ENCODE results near the gene UNC50. TPM values are rescaled to one million over a fixed set of nuclear protein-coding genes. Genes with fewer than 3 reads are reported as not detected.

UNC50 gene, protein sequence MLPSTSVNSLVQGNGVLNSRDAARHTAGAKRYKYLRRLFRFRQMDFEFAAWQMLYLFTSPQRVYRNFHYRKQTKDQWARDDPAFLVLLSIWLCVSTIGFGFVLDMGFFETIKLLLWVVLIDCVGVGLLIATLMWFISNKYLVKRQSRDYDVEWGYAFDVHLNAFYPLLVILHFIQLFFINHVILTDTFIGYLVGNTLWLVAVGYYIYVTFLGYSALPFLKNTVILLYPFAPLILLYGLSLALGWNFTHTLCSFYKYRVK
- total RNA-seq (17.8 TPM), polyA plus RNA-seq (10 to 100 TPM; 44.9 to 58.6 (median 48.4) TPM)

DNA sequence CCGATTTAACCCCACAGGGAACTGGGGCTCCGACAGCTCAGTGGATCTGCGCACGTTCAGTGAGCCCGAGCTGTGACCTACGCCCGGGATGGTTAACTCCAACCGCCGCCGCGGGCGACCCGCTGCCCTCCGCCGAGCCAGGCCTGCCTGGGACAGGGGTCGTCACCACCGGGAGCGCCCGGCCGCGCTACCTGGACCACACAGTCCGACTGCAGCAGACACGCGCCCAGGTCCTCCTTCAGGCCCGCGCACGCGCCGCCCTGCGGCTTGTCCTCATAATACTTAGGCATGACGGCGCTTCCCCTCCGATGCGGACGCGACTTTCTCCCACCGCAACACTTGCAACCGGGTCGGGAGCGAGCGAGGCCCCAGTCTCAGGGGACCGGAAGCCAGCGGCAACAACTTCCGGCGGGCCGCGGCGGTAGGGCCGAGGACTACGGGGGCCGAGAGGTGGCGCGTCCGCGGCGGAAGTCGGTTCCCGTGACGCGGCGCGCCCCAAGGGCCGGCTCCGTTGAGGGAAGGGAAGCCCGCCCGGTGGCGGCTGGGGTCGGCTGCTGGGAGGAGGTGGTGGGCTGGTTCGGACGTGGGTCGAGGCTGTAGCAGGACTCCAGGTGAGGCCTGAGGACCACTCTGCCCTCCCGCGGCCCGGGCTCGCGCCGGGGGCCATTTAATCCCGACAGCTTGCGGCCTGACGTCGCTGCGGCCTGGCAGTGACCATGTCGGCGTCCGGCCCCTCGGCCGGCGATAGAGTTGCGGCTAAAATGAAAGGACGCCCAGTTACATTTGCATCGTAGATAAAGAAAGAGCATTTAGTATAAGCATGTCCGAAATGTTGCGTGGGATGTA lies at the start of gene UNC50, which contains the start of gene COA5:
Gene UNC50 (plus strand): TSS at position 474 of the 846 bp plus-strand sequence. CDS start 1,171 bp downstream, outside the sequence.
Gene COA5 (minus strand): TSS at position 397 of the 846 bp plus-strand sequence. CDS start 107 bp downstream, at position 290.
- peak within 1 kb of the TSS; percentile 91 to 96 (median 94) for H3K4me3 Mint-ChIP-seq
- peaks cover 51% of the 10 kb centered on the region for H3K4me1 ChIP-seq (ENCODE audit: control insufficient read depth, insufficient read depth, low read length, poor library complexity, severe bottlenecking)
- peak; percentile 90 for ATAC-seq (ENCODE audit: low read depth in 2 of 2)

DNA sequence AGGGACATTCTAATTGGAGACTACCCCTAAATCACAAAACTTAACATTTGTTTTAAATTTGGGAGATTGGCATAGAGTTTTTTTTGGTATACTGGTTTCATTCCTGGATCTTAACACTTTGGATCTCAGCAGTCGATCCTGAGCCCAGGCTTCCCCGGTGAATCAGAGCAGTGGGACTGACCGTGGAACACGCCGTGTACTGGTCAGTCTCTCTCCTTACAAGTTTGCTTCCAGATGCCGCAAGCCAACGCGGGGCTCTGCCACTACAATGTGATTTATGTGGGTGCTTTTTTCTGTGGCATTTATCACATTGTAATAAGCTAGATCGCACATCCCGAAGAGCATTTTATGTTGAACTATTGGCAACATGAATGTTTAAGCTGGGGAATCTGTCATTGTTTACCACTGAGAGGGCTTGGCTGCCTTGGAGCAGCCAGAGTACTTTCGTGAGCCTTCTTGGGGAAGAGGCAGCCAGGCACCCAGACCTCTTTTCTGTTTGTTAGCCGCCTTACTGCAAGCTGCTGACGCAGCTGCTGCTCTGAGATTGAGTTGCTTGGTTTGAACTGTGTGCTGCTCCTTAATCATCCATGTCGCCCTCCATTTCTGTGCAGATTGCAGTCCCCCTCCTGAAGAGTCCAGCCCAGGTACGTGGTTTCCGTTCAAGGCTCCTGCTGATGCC lies 49.4 kb upstream of the UNC50 start:
- no peak overlapping the region for H3K4me3 Mint-ChIP-seq
- no peak for ATAC-seq (ENCODE audit: low read depth in 2 of 2)

More for the DNA sequence above, at the start of gene UNC50, which contains the start of gene COA5:
- Mint-ChIP-seq H3K4me1 (peaks cover 32 to 76% (median 57%) of the 10 kb centered on the region in 4 donors), H3K27me3 (no peaks in the 10 kb centered on the region), H3K9me3 (no peaks in the 10 kb centered on the region), H3K36me3 (peaks cover 22% of the 10 kb centered on the region), H3K27ac (peak within 1 kb of the TSS; percentile 92 to 98 (median 97))
- Histone ChIP-seq H3K36me3 (ENCODE audit: control insufficient read depth, insufficient read depth, low read length) (peaks cover 13% of the 10 kb centered on the region), H3K27ac (ENCODE audit: insufficient read depth, low read length, poor library complexity, severe bottlenecking) (peak within 1 kb of the TSS; percentile 89), H3K9me3 (ENCODE audit: control insufficient read depth in 2 of 2, low read length in 2 of 2) (no peaks in the 10 kb centered on the region), H3K27me3 (ENCODE audit: control insufficient read depth, insufficient read depth, low read length) (no peaks in the 10 kb centered on the region), H3K4me3 (ENCODE audit: low read depth, low read length) (peak within 1 kb of the TSS; percentile 92)
- DNase-seq, result peak; percentile 85 to 96 (median 88)

DNA sequence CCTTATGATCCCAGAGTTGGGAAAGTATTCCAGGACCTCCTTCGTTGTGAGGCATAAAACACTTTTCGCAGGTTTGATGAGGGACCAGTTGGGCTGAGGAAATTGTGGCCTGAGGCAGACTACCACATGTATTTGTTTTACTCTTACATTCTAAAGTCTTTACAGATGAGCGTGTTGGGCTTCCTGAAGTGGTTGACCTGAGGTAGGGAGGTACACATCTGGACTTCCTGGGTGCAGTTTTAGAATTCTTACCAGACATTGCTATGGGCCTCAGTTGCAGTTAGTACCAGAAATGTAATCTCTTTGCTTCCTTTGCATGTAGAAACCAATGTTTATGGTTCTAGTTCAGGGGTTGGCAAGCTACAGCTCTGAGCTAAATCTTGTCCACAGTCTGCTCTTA lies 48.8 kb upstream of the UNC50 start:
- Histone ChIP-seq H3K4me3 (ENCODE audit: low read depth, low read length) (no peak overlapping the region), H3K9me3 (ENCODE audit: control insufficient read depth in 2 of 2, low read length in 2 of 2) (no peaks in the 10 kb centered on the region), H3K36me3 (ENCODE audit: control insufficient read depth, insufficient read depth, low read length) (peaks cover 96% of the 10 kb centered on the region), H3K4me1 (ENCODE audit: control insufficient read depth, insufficient read depth, low read length, poor library complexity, severe bottlenecking) (no peaks in the 10 kb centered on the region), H3K27ac (ENCODE audit: insufficient read depth, low read length, poor library complexity, severe bottlenecking) (no peak overlapping the region), H3K27me3 (ENCODE audit: control insufficient read depth, insufficient read depth, low read length) (no peaks in the 10 kb centered on the region)
- no peaks in the 10 kb centered on the region for H3K27me3 Mint-ChIP-seq
- H3K4me1 Mint-ChIP-seq, result peaks cover 5 to 26% (median 10%) of the 10 kb centered on the region in 4 donors
- no peaks in the 10 kb centered on the region for H3K9me3 Mint-ChIP-seq
- H3K4me3 Mint-ChIP-seq, result no peak overlapping the region
- DNase-seq (no peak), ATAC-seq (ENCODE audit: low read depth in 2 of 2) (no peak)
- H3K27ac Mint-ChIP-seq, result peak overlapping the region; percentile 30 to 97 (median 76)
- H3K36me3 Mint-ChIP-seq, result peaks cover 50% of the 10 kb centered on the region

More for the DNA sequence above, 49.4 kb upstream of the UNC50 start:
- Histone ChIP-seq H3K9me3 (ENCODE audit: control insufficient read depth in 2 of 2, low read length in 2 of 2) (no peaks in the 10 kb centered on the region), H3K27me3 (ENCODE audit: control insufficient read depth, insufficient read depth, low read length) (no peaks in the 10 kb centered on the region), H3K4me1 (ENCODE audit: control insufficient read depth, insufficient read depth, low read length, poor library complexity, severe bottlenecking) (no peaks in the 10 kb centered on the region), H3K4me3 (ENCODE audit: low read depth, low read length) (no peak overlapping the region), H3K36me3 (ENCODE audit: control insufficient read depth, insufficient read depth, low read length) (peaks cover 96% of the 10 kb centered on the region), H3K27ac (ENCODE audit: insufficient read depth, low read length, poor library complexity, severe bottlenecking) (no peak overlapping the region)
- H3K27me3 Mint-ChIP-seq, result no peaks in the 10 kb centered on the region
- no peaks in the 10 kb centered on the region for H3K9me3 Mint-ChIP-seq
- peaks cover 5 to 26% (median 10%) of the 10 kb centered on the region in 4 donors for H3K4me1 Mint-ChIP-seq
- no peak for DNase-seq
- H3K27ac Mint-ChIP-seq, result peak overlapping the region; percentile 73 to 97 (median 76)
- peaks cover 51% of the 10 kb centered on the region for H3K36me3 Mint-ChIP-seq

DNA sequence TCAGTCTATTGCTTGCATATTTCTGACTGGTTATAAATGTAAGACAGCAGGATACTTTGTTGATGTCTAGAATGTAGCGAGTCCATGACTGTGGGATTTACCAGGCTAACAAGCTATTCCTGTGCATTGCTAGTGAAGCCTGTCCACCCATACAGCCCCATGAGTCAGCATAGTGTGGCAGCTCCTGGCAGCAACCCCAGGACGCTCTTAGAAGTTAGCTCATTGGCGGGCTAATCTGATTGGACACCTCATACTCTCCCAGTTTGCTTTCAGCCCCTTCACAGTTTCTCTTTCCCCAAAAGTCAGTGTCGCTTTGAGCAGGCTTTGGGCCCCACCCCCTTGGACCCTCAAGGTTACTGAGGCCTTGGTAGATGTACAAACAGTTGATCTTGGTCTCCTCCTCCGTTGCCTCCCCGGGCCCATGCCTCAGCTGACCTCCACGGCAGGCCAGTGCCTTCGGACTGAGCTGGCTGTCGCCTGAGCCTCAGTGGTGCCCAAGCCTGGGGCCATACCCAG lies 48.1 kb upstream of the UNC50 start:
- no peak overlapping the region for H3K27ac ChIP-seq (ENCODE audit: insufficient read depth, low read length, poor library complexity, severe bottlenecking)

DNA sequence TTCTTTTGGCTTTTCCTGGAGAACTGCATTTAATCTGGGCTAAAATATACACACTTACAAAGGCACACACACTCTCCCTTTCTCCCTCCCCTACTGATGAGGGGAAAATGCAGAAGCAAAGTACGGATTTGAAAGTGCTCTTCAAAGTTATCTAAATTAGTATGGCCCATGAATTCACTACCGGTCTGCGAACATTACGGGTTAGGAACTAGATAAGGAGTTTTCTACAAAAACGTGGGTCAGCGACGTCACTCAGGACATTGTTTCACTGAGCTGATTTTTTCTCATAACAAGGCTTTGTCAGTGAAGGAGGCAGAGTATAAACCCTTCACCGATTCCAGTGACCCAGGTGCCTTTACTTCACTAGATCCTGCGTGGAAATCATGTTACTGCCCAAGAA lies 47.4 kb upstream of the UNC50 start:
- peak overlapping the region in 1 of 3 donors; percentile 65 for H3K27ac Mint-ChIP-seq
- H3K27me3 Mint-ChIP-seq, result no peaks in the 10 kb centered on the region

More for the DNA sequence above, 48.1 kb upstream of the UNC50 start:
- Mint-ChIP-seq H3K9me3 (no peaks in the 10 kb centered on the region), H3K27me3 (no peaks in the 10 kb centered on the region), H3K36me3 (peaks cover 43% of the 10 kb centered on the region), H3K4me1 (peaks cover 5 to 21% (median 9%) of the 10 kb centered on the region in 4 donors), H3K27ac (peak overlapping the region in 2 of 3 donors; percentile 30 to 76), H3K4me3 (no peak overlapping the region)
- no peaks in the 10 kb centered on the region for H3K9me3 ChIP-seq (ENCODE audit: control insufficient read depth in 2 of 2, low read length in 2 of 2)
- ATAC-seq (ENCODE audit: low read depth in 2 of 2) (no peak), DNase-seq (no peak)
- no peaks in the 10 kb centered on the region for H3K27me3 ChIP-seq (ENCODE audit: control insufficient read depth, insufficient read depth, low read length)
- H3K36me3 ChIP-seq (ENCODE audit: control insufficient read depth, insufficient read depth, low read length), result peaks cover 97% of the 10 kb centered on the region
- no peak overlapping the region for H3K4me3 ChIP-seq (ENCODE audit: low read depth, low read length)
- no peaks in the 10 kb centered on the region for H3K4me1 ChIP-seq (ENCODE audit: control insufficient read depth, insufficient read depth, low read length, poor library complexity, severe bottlenecking)

DNA sequence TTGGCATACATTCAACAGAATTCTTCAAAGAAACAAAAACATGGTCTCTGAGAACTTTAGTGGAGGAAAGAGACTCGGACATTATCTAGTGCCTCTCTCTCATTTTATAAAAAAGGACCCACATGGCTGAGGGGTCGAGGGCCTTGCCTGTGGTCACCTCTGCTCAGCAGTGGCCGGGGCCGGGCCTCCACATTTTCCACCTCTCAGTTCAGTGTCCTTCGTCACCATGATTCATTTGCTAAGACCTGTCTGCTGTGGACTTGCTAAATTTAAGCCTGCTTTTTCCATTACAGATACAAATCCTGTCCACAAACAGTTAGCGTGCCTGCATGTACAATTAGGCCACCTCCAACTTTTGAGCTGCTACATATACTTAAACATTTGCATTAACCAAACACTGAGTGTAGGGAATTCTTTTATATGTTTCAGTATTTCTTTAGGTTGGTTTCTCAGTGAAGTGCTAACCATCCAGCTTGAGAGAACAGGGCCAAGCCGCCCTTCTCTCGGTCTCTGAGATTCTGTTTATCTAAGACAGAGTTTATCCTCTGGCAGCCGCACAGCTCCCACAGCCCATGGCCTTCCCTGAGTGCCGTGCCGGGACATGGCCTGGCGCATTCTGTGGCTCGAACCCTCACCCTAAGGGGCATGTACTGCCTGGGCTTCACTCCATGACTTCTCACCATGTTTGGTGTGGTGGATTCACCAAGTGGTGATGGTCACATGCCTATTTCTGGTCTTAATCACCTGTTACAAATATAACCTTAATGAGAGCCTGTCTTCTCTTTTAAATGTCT lies 46.3 kb upstream of the UNC50 start:
- DNase-seq, result no peak
- Histone ChIP-seq H3K27me3 (ENCODE audit: control insufficient read depth, insufficient read depth, low read length) (no peaks in the 10 kb centered on the region), H3K4me1 (ENCODE audit: control insufficient read depth, insufficient read depth, low read length, poor library complexity, severe bottlenecking) (no peaks in the 10 kb centered on the region), H3K4me3 (ENCODE audit: low read depth, low read length) (no peak overlapping the region), H3K9me3 (ENCODE audit: control insufficient read depth in 2 of 2, low read length in 2 of 2) (no peaks in the 10 kb centered on the region), H3K36me3 (ENCODE audit: control insufficient read depth, insufficient read depth, low read length) (peaks cover 99% of the 10 kb centered on the region), H3K27ac (ENCODE audit: insufficient read depth, low read length, poor library complexity, severe bottlenecking) (no peak overlapping the region)
- peaks cover 53% of the 10 kb centered on the region for H3K36me3 Mint-ChIP-seq
- H3K9me3 Mint-ChIP-seq, result peaks cover 0 to 2% (median 0%) of the 10 kb centered on the region in 7 donors
- H3K27me3 Mint-ChIP-seq, result no peaks in the 10 kb centered on the region
- H3K4me3 Mint-ChIP-seq, result no peak overlapping the region
- H3K4me1 Mint-ChIP-seq, result peaks cover 5 to 16% (median 8%) of the 10 kb centered on the region in 4 donors
- peak overlapping the region in 2 of 3 donors; percentile 65 to 83 for H3K27ac Mint-ChIP-seq
- no peak for ATAC-seq (ENCODE audit: low read depth in 2 of 2)

More for the DNA sequence above, 47.4 kb upstream of the UNC50 start:
- no peaks in the 10 kb centered on the region for H3K9me3 Mint-ChIP-seq
- peaks cover 97% of the 10 kb centered on the region for H3K36me3 ChIP-seq (ENCODE audit: control insufficient read depth, insufficient read depth, low read length)
- H3K36me3 Mint-ChIP-seq, result peaks cover 47% of the 10 kb centered on the region
- no peaks in the 10 kb centered on the region for H3K9me3 ChIP-seq (ENCODE audit: control insufficient read depth in 2 of 2, low read length in 2 of 2)
- no peak for ATAC-seq (ENCODE audit: low read depth in 2 of 2)
- DNase-seq, result no peak
- H3K4me1 ChIP-seq (ENCODE audit: control insufficient read depth, insufficient read depth, low read length, poor library complexity, severe bottlenecking), result no peaks in the 10 kb centered on the region
- H3K27ac ChIP-seq (ENCODE audit: insufficient read depth, low read length, poor library complexity, severe bottlenecking), result no peak overlapping the region
- no peak overlapping the region for H3K4me3 ChIP-seq (ENCODE audit: low read depth, low read length)
- peaks cover 5 to 18% (median 6%) of the 10 kb centered on the region in 4 donors for H3K4me1 Mint-ChIP-seq
- H3K4me3 Mint-ChIP-seq, result no peak overlapping the region
- H3K27me3 ChIP-seq (ENCODE audit: control insufficient read depth, insufficient read depth, low read length), result no peaks in the 10 kb centered on the region
